SK-N-SH treated with all-trans-retinoic acid at 6 μM for 48 hours (cell line): Measurements from ENCODE around the gene EDAR.

Source experiments
- ATAC-seq: fragments of 200-7000 bp; cut with Tn5 transposase; 3 replicates; pipeline ENCODE4 v1.9.1; 2020; ENCODE audit warnings: mild to moderate bottlenecking, moderate library complexity
- BACH2 ChIP-seq: fragments of 250-450 bp; sonication (Bioruptor Pico); IDR thresholded peaks from 2 replicates; pipeline ENCODE4 v1.9.0; 2021; ENCODE audit warnings: mild to moderate bottlenecking, borderline replicate concordance
- CREB5 ChIP-seq: fragments of 250-450 bp; sonication (Bioruptor Pico); IDR thresholded peaks from 2 replicates; pipeline ENCODE4 v1.5.1; 2020; ENCODE audit warnings: low read depth, mild to moderate bottlenecking, moderate library complexity
- CSRNP3 ChIP-seq: fragments of 250-450 bp; sonication (Bioruptor Pico); IDR thresholded peaks from 2 replicates; pipeline ENCODE4 v1.5.1; 2021; ENCODE audit warnings: mild to moderate bottlenecking, moderate library complexity
- GLIS3 ChIP-seq: fragments of 250-450 bp; sonication (Bioruptor Pico); IDR thresholded peaks from 2 replicates; pipeline ENCODE4 v1.5.0; 2020; ENCODE audit warnings: mild to moderate bottlenecking, moderate library complexity
- PATZ1 ChIP-seq: fragments of 250-450 bp; sonication (Bioruptor Pico); IDR thresholded peaks from 2 replicates; pipeline ENCODE4 v1.8.0; 2020; ENCODE audit warnings: mild to moderate bottlenecking, moderate library complexity, borderline replicate concordance
- POU6F1 ChIP-seq: fragments of 250-450 bp; sonication (Bioruptor Pico); IDR thresholded peaks from 2 replicates; pipeline ENCODE4 v1.8.0; 2021; ENCODE audit warnings: low read depth, mild to moderate bottlenecking, moderate library complexity, borderline replicate concordance
- PPARA ChIP-seq: fragments of 250-450 bp; sonication (Bioruptor Pico); IDR thresholded peaks from 2 replicates; pipeline ENCODE4 v1.5.0; 2020; ENCODE audit warnings: mild to moderate bottlenecking, borderline replicate concordance
- SNAI2 ChIP-seq: fragments of 250-450 bp; sonication (Bioruptor Pico); IDR thresholded peaks from 2 replicates; pipeline ENCODE4 v1.5.0; 2020; ENCODE audit warnings: mild to moderate bottlenecking, moderate library complexity
- TCF4 ChIP-seq: fragments of 250-450 bp; sonication (Bioruptor Pico); IDR thresholded peaks from 2 replicates; pipeline ENCODE4 v1.8.0; 2021; ENCODE audit warnings: mild to moderate bottlenecking, moderate library complexity, borderline replicate concordance
- TOX ChIP-seq: fragments of 250-450 bp; sonication (Bioruptor Pico); IDR thresholded peaks from 2 replicates; pipeline ENCODE4 v1.8.0; 2021; ENCODE audit warnings: mild to moderate bottlenecking, moderate library complexity, borderline replicate concordance
- ZC3H10 ChIP-seq: fragments of 250-450 bp; sonication (Bioruptor Pico); IDR thresholded peaks from 2 replicates; pipeline ENCODE4 v1.5.1; 2021; ENCODE audit warnings: mild to moderate bottlenecking, moderate library complexity
- ZFP3 ChIP-seq: fragments of 250-450 bp; sonication (Bioruptor Pico); IDR thresholded peaks from 2 replicates; pipeline ENCODE4 v1.5.0; 2020; ENCODE audit warnings: mild to moderate bottlenecking, moderate library complexity
- ZNF70 ChIP-seq: fragments of 450-650 bp; formaldehyde crosslinking; IDR thresholded peaks from 2 replicates; pipeline ENCODE4 v1.5.0; 2020; ENCODE audit warnings: mild to moderate bottlenecking, moderate library complexity
- ZNF8 ChIP-seq: fragments of 450-650 bp; formaldehyde crosslinking; IDR thresholded peaks from 2 replicates; pipeline ENCODE4 v1.5.0; 2020; ENCODE audit warnings: mild to moderate bottlenecking, moderate library complexity
- TF ChIP-seq, protein P1 (sequence below): fragments of 250-450 bp; sonication (Bioruptor Pico); IDR thresholded peaks from 2 replicates; pipeline ENCODE4 v1.5.0; 2020; ENCODE audit warnings: mild to moderate bottlenecking, moderate library complexity

The EDAR gene

DNA sequence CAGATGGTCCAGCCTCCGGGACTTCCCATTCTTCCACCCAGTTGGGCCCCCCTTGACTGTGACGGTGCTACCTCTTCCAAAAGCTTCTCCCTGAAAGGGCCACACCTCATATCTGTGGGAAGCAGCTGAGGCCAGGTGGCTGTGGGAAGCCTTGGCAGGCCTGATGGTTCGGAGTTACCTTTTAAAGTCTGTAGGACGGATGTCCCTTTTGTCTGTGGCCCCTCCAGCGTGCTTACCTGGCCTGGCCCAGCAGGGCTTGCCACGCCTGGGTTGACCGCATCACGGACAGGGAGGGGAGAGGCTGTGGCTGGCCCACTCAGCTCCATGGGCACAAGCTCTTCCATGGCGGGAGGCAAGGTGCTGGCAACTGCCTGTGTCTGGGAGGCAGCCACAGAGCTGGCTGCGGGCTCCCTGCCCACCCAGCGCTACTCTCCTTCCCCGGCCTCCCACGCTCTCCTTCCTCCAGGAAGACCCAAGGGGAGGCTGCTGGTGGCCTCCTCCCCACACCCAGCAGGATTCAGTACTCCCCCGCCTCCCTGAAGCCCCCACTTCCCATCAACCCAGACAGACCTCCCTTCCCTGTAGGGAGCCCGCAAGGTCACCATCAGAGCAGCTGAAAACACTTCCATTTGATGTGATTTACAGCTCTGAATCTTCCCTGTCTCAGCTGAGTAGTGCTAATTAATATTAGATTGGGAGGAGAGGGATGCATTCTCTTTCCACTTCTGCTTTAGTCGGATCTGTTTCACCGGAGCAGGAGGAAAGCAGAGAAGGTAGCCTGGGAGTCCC is 52.8 kb downstream of the EDAR start (continued):
- TF ChIP-seq ZFP3 (CRISPR knock-in tag) (no peak), SNAI2 (no peak), TOX (CRISPR knock-in tag) (no peak)

DNA sequence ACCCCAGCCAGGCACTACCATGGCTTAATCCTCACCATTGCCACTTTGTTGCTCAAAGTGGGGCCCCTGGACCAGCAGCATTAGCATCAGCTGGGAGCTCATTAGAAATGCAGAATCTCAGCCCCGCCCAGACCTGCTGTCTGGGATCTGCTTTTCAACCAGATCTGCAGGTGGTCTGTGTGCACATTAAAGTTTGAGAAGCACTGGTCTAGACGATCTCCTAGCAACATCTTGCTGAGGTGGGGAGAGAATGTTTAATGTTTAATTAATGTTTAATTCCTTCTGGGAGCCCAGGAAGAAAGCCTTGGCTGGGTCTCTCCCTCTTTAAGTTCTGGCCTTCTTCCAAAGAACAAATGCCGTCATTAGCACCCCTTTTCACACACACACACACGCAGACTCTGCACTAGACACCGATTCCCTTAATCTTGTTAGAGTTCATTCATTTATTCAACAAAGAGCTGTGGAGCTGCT is 53.7 kb downstream of the EDAR start:
- TF ChIP-seq GLIS3 (CRISPR knock-in tag) (no peak), BACH2 (CRISPR knock-in tag) (no peak), CREB5 (CRISPR knock-in tag) (no peak), POU6F1 (CRISPR knock-in tag) (no peak)
- no peak for ATAC-seq

DNA sequence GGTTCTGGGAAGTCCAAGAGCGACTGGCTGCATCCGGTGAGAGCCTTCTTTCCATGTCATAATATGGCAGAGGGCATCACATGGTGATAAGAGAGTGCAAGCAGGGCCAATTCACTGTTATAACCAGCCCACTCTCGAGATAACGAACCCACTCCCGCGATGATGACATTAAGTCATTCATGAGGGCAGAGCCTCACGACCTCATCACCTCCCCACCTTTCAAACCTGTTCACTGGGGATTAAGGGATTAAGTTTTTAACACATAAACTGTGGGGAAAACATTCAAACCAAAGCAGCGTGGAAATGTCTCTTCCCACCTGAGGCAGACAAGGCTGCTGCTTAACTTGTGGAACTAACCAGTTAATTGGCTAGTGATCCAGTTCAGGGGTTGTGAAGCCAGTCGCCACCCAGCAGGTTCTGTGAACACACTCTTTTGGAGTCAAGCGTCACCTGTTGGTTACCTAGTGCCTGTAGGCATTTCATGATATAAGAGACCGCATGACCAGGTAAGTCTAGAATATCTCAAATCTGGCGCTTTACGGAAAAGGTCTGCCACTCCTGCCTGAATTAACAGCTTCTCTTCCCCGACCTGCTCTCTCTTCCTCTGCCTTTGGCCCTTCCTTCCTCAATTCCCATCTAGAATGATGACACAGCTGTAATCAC is 54.3 kb downstream of the EDAR start:
- TF ChIP-seq, protein P1, sequence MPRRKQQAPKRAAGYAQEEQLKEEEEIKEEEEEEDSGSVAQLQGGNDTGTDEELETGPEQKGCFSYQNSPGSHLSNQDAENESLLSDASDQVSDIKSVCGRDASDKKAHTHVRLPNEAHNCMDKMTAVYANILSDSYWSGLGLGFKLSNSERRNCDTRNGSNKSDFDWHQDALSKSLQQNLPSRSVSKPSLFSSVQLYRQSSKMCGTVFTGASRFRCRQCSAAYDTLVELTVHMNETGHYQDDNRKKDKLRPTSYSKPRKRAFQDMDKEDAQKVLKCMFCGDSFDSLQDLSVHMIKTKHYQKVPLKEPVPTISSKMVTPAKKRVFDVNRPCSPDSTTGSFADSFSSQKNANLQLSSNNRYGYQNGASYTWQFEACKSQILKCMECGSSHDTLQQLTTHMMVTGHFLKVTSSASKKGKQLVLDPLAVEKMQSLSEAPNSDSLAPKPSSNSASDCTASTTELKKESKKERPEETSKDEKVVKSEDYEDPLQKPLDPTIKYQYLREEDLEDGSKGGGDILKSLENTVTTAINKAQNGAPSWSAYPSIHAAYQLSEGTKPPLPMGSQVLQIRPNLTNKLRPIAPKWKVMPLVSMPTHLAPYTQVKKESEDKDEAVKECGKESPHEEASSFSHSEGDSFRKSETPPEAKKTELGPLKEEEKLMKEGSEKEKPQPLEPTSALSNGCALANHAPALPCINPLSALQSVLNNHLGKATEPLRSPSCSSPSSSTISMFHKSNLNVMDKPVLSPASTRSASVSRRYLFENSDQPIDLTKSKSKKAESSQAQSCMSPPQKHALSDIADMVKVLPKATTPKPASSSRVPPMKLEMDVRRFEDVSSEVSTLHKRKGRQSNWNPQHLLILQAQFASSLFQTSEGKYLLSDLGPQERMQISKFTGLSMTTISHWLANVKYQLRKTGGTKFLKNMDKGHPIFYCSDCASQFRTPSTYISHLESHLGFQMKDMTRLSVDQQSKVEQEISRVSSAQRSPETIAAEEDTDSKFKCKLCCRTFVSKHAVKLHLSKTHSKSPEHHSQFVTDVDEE: no peak
- TF ChIP-seq BACH2 (CRISPR knock-in tag) (no peak), TOX (CRISPR knock-in tag) (no peak), POU6F1 (CRISPR knock-in tag) (no peak), PPARA (CRISPR knock-in tag) (no peak), ZC3H10 (no peak)
- TF ChIP-seq, all 23 proteins: peak for 0

GRCh38 chr2:108934151-108934550 is 54.9 kb downstream of the EDAR start:
- TF ChIP-seq GLIS3 (CRISPR knock-in tag) (no peak), ZNF70 (CRISPR knock-in tag) (no peak), PPARA (CRISPR knock-in tag) (no peak), TCF4 (CRISPR knock-in tag) (no peak), CSRNP3 (CRISPR knock-in tag) (no peak), ZNF8 (CRISPR knock-in tag) (no peak), PATZ1 (no peak), TOX (CRISPR knock-in tag) (no peak), CREB5 (CRISPR knock-in tag) (no peak)
- no peak for ATAC-seq

More for the DNA sequence above, 54.3 kb downstream of the EDAR start:
- no peak for ATAC-seq
